ENCODE results near the gene PTPRCAP.
A peak's percentile ranks its signal among the peaks of the same experiment; 100 is the strongest.
"Not testable (repeated sequence)": the region's sequence is repeated elsewhere in the genome, so short reads cannot be mapped to it uniquely, and the experiment has no call there.

PTPRCAP gene

DNA sequence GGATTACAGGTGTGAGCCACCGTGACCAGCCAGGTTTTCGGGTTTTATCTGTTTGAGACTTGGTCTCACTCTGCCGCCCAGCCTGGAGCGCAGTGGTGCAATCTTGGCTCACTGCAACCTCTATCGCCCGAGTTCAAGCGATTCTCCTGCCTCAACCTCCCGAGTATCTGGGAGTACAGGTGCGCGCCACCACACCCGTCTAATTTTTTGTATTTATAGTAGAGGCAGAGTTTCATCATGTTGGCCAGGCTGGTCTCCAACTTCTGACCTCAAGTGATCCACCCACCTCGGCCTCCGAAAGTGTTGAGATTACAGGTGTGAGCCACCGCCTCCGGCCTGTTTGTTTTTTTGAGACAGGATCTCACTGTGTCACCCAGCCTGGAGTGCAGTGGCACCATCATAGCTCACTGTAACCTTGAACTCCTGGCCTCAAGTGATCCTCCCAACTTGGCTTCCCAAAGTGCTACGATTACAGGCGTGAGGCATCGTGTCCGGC, 10.1 kb downstream of the PTPRCAP start:
- not testable (repeated sequence) for DNase-seq (ENCODE audit: low read depth, low spot score)

DNA sequence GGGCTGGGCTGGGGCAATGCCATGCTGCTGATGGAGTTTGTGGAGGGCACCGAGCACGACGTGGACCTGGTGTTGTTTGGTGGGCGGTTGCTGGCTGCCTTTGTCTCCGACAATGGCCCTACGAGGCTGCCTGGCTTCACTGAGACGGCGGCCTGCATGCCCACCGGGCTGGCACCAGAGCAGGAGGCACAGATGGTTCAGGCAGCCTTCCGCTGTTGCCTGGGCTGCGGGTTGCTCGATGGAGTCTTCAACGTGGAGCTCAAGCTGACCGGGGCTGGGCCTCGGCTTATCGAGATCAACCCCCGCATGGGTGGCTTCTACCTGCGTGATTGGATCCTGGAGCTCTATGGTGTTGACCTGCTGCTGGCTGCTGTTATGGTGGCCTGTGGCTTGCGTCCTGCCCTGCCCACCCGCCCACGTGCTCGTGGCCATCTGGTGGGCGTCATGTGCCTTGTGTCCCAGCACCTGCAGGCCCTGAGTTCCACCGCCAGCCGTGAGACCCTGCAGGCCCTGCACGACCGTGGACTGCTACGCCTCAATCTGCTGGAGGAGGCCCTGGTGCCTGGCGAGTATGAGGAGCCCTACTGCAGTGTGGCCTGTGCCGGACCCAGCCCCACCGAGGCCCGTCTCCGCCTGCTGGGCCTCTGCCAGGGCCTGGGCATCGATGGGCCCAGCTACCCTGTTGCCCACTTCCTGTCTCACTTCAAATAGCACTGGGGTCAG, 13.4 kb downstream of the PTPRCAP start:
- no peak for DNase-seq (ENCODE audit: low read depth, low spot score)

DNA sequence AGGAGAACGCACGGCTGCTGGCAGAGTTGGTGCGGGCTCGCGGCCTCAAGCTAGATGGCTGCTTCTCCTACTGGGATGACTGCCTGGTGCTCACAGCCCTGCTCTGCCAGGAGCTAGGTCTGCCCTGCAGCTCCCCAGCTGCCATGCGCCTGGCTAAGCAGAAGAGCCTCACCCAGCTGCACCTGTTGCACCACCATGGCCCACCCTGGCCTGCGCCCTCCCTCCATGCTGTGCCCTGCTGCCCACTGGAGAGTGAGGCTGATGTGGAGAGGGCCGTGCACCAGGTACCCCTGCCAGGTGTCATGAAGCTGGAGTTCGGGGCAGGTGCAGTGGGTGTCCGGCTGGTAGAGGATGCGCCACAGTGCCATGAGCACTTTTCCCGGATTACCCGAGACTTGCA, 14.0 kb downstream of the PTPRCAP start:
- DNase-seq (ENCODE audit: low read depth, low spot score) = no peak

DNA sequence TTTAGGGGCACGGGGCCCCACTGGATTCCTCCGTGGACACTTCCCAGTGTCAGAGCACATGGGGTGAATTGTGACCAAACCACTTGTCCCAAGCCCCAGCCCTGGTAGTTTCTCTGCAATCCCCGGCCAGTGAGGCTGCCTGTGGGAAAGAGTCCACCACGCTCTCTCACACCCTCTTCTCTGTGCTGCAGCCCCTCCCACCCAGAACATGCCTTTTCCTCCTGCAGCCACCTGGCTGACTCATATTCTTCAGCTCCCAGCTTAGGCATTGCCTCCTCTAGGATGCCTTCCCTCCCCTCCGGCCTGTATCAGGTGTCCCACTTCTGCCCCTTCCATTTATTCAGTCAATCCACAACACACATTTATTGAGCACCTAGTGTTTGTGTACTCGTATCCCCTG, 14.6 kb downstream of the PTPRCAP start:
- DNase-seq (ENCODE audit: low read depth, low spot score) = no peak

DNA sequence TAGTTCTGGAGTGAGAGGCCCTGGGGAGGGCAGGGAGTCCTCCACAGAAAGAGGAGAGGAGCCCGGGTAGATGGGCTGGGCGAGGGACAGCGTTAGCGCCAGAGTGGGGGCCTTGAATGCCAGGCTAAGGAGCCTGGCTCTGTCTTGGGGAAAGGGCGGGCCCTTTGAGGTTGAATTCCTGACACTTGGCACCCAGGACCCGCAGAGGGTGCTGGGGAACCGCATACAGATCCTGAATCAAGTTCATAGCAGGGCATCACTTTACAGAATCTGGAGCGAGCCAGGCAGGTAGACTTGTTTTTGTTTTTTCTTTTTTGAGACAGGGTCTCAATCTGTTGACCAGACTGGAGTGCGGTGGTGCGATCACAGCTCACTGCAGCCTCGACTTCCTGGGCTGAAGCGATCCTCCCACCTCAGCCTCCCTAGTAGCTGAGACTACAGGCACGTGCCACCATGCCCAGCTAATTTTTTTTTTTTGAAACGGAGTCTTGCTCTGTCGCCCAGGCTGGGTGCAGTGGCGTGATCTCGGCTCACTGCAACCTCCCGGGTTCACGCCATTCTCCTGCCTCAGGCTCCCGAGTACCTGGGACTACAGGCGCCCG, 16.0 kb downstream of the PTPRCAP start:
- DNase-seq (ENCODE audit: low read depth, low spot score) = no peak

DNA sequence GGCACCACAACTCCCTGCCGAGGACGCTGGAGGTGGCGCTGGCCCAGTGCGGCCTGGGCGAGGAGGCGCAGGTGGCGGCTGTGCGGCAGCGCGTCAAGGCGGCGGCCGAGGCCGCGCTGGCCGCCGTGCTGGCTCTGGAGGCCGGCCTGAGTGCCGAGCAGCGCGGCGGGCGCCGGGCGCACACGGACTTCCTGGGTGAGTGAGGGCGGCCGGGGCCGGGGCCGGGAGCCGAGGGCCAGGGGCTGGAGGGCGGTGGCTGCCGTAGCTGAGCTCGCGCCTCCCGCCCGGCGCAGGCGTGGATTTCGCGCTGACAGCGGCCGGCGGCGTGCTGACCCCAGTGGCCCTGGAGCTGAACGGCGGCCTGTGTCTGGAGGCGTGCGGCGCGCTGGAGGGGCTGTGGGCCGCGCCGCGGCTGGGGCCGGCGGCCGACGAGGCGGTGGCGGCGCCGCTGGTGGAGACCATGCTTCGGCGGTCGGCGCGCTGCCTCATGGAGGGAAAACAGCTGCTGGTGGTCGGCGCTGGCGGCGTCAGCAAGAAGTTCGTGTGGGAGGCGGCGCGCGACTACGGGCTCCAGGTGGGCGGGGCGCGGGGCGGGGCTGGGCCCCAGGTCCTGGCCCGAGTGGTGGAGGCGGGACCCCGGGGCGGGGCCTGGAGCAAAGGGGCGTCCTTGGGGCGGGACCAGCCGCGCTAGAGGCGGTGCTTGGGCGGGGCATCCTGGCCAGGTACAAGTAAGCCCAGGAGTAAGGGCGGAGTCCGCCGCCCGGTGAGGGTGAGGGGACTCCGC, 16.6 kb downstream of the PTPRCAP start:
- peak; percentile 94 for DNase-seq (ENCODE audit: low read depth, low spot score)

DNA sequence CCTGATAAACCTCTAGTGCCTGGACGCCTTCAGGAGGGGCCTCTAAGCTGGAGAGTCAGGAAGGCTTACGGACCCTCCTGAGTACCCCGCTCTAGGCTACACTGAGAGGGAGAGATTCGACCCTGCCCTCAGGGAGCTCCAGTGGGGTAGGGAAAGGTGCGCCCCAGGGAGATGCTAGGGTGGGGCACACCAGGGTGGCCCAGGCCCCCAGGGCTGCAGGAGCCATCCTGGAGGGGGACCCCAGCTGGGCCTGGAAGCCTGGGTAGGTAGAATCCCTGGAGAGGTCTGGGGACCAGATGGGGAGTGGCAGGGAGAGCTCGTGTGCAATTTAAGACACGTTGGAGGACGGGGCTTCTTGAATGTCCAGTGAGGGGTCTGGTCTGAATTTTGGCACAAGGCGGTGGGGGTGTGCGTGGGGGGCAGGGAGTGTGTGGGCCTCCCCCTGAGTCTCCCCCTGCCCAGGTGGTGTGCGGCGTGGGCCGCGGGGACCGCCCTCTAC, 17.3 kb downstream of the PTPRCAP start:
- DNase-seq (ENCODE audit: low read depth, low spot score) = no peak

DNA sequence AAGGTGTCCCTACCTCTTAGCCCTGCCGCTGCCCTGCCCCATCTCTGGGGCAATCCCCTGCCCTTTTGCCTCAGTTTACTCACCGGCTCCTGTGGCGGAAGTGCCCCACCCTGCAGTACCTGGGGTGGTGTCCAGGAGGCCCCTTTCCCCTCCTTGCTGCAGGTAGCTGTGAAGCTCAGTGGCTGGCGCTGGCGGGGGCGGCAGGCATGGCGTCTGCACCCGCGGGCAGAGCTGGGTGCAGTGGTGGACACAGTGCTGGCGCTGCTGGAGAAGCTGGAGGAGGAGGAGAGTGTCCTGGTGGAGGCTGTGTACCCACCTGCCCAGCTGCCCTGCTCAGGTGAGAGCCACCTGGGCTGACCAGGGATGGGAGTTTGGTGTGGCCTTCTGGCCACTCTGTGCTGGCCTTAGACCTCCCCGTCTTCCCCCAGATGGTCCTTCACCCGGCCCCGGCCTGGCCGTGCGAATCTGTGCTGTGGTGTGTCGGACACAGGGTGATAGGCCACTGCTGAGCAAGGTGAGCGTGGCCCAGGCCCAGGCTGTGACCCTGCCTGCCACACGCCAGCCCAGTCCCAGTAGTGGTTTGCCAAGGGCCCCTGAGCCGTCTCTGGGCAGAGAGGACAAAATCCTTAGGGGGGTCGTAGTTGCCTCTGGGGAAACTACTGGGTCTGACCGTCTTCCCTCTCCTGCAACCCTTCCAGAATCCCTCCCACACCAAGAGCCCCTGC, 18.0 kb downstream of the PTPRCAP start:
- DNase-seq (ENCODE audit: low read depth, low spot score) = no peak

DNA sequence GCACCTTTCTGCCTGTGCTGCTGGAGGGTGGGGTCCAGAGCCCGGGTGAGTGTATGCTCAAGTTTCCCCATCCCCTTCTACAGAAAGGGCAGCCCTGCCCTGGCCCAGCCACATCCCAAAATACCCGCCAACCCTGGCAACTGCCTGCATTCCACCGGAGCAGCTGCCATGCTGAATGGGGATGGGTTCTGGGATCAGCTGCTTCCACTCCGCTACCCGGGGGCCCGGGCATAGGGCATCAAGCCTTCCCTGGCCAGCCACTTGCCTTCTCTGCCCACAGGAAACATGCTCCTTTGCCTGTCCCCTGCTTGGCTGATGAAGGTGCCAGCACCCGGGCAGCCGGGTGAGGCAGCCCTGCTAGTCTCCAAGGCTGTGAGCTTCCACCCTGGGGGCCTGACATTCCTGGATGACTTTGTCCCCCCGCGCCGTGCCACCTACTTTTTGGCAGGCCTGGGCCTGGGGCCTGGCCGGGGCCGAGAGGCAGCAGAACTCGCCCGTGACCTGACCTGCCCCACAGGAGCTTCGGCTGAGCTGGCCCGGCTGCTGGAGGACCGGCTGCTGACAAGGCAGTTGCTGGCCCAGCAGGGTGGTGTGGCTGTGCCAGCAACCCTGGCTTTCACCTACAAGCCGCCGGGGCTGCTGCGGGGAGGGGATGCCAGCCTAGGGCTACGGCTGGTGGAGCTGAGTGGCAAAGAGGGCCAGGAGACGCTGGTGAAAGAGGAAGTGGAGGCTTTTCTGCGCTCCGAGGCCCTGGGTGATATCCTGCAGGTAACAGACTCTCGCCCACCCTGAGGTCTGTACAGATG, 18.8 kb downstream of the PTPRCAP start:
- DNase-seq (ENCODE audit: low read depth, low spot score) = no peak

DNA sequence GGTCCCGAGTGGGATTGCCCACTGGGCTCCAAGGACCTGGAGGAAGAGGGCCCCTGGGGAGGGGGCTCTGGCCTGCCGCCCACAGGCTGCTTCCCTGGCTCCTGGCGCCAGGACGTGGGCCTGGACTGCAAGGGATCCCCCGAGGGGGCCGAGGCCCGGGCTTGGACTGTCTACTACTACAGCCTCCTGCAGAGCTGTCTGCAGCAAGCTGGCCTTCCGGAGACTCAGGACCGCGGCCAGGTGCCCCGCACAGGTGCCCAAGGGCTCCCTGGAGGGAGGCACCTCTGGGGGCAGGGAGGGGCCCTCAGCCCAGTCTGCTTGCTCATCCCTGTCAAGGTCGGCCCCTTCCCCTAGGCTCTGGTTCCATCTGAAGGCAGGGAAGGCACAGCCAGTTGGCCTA, 20.1 kb downstream of the PTPRCAP start:
- DNase-seq (ENCODE audit: low read depth, low spot score) = no peak

DNA sequence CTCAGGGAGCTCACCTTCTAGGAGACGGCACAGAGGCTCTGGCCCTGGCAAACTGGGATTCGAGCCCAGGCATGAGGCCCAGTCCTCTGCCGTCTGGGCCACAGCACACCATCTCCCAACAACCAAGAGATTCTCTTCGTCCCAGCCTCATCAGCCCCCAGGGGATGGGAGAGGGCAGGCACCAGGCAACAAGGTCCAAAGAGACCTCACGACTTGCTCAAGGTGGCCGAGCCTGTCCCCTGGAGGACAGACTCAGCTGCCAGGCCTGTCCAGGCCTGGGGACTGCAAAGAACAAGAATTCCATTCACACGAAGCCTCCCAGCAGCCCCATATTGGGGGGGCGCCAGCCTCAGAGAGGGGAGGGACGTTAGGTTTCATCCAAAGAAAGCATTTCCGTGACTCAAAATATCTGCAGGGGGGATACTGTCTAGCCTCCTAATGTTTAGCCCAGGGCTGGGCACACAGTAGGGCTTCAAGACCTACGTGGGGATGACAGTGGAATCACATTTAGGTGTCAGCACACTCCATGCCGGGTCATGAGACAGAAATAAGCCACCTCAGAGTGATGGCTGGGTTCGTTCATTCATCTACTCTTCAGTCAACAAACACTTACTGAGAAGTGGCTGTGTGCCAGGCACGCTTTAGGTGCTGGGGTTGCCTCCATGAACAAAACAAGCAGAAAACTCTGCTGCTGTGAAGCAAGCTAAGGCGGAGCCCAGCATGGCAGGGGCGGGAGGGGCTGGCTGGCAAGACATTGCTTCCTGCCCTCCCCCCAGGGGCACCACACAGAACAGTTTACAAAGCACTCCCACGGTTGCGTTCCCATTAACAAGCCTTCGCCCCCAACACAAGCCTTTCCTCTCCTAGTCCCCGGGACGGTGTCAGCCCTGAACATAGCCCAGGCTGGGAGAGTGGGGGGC, 20.8 kb downstream of the PTPRCAP start:
- DNase-seq (ENCODE audit: low read depth, low spot score) = peak; percentile 59

DNA sequence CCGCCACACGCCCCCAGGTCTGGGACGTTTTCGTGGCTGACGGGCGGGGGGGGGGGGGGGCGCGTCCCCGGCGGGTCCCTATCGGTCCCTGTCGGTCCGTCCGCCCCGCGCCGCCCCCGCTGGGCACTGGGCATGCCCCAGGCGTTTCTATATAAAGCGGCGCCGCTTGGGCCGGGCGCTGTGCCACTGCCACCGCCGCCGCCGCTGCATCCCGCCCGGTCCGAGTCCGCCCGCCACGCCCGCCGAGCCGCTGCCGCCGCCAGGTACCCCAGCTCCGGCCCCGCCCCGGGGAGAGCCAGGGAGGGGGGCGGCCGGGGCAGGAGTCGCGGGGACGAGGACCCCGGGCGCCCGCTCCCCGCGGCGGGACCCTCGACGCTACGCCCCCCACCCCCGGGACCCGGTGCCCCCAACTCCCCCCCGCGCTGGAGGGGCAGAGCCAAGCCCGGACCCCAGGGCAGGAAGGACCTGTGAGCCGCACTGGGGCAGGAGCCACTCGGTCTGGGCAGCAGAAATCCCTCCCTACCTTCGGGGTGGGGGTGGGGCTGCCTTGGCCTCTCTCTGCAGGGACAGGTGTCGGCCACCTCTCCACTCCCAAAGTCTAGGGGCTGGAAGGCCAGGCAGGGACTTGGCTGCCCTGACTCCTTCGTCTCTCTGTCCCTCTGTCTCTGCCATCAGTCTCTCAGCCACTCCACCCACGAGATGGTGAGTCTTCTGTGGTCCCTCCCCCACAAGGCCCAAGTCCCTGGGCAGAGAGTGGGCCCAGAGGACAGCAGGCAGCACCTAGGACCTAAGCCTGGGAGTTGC, 21.8 kb downstream of the PTPRCAP start, which contains the start of gene CARNS1:
CARNS1 (plus strand) TSS at position 178 of the 804 bp plus-strand sequence; CDS start at position 700, 522 bp downstream.
- no peak for DNase-seq (ENCODE audit: low read depth, low spot score)

DNA sequence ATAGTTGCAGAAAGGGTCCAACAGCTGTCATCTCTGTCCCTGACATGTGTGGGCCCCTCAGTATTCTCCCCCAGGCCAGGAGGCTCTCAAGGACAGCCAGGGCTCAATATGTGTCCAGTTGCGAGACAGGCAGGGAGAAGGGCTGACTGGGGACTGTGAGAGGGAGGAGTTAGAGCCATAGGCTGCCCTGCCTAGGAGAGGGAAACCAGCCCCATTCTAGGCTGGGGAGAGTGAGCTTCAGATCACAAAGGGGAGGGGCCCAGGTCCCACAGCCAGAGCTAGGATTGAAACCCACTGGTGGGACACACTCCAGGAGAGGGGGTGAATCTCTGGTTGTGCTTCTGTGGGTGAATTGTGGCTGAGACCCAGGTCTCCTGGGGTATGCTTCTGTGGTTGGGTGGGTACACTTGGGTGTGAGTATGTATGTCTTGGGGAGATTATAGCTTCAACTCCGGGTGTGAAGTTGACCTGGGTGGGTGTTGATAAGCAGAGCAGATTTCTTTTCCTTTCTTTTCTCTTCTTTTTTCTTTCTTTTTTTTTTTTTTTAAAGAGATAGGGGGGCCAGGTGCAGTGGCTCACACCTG, 24.1 kb downstream of the PTPRCAP start:
- no peak for DNase-seq (ENCODE audit: low read depth, low spot score)

DNA sequence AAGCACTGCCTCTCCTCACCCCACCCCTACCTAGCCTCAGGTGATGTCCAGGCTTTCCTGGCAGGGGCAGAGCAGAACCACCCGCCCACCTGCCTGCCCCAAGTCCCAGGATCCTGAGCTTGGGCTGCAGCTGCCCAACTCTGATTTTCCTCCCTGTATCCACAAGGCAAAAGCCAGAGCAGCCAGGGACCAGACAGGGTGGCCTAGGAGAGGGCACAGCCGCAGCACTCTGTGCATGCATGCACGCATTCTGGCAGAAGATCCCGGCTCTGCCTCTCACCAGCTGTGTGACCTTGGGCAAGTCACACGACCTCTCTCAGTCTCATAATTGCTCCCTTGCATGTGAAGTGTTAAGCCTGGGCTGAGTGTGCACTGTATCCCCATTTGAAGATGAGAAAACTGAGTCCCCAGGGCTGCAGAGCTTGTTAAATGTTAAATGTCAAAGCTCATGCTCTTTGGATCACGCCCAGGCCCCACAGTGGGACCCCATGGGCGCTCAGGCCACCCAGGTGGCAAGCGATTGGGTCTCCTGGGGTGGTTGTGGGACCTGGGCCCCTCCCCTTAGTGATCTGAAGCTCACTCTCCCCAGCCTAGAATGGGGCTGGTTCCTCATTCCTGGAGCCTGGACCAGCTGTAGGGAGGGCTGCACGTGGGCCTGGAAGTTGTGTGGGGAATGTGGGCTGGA, 24.8 kb downstream of the PTPRCAP start:
- DNase-seq (ENCODE audit: low read depth, low spot score) = no peak

DNA sequence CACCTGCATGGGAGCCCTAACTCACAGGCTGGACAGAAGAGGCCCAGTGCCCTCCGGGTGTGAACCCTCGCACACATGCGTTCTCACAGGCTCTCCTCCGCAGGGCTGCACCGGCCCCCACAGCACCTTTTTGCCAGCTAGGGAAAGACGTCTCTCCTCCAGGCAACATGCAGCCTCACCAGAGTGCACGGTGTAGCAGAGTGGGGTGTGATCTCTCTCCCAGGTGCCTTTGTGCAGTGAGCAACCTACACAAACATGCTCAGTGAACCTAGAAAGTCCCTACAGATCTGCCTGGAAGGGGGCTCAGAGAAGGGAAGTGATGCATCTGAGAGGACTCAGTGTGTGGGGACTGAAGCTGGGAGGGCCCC, 25.7 kb downstream of the PTPRCAP start:
- DNase-seq (ENCODE audit: low read depth, low spot score) = no peak

DNA sequence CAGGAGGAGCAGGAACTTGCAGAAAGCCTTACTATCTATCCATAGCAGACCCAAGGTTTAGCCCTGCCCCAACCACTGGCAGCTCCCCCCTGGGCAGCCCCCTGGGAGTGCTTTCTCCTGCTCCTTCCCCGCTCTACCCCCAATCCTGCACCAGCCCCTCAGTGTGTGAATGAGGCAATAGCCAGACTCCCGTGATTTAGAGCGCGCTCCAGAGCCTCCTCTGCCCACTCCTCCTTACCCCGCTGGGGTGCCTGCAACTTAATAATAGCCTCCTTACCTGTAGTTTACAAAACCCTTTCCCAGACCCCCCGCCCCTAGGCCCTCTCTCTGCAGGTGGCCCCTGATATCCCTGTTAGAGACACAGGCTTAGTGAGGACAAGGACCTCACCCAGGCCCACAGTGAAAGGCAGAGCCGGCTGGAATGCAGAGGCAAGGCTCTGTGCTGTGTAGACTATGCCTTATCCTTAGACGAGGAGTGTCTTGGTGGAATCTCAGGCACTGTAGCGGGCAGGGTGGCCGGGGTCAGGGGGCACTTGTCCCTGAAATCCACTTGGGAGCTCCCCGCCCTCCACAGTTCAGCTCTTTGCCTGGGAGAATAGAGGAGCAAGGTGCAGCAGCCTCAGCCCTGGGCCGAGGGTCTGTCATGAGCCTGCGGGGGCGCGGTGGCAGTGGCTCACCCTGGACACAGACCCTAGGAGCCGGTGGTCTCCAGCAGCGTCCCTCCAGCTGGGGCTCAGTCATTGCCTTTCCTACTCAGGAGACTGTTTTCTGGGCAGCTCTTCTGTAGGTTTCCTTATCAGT, 26.3 kb downstream of the PTPRCAP start:
- no peak for DNase-seq (ENCODE audit: low read depth, low spot score)

DNA sequence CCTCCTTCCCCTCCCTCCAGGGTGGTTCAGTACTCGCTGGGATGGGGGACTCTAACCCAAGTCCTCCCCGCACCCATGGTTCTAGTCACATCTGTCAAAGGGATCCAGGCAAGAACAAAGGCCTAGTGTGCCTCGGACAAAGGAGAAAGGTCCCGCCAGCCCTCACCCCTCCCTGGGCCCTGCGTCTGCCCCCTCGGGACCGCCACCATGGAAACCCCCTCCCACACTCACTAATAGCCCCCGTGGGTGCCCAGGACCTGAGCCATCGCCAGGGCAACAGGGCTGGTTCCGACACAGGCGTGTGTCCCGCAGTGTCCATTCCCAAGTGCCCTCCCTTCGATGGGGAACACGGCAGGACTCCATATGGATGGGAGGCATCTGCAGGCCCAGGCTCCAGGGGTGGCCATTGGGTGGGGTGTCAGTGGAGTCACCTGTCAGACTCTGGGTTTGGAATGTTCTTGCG, 27.1 kb downstream of the PTPRCAP start:
- DNase-seq (ENCODE audit: low read depth, low spot score) = no peak

Data from activated CD4-positive, CD25-positive, alpha-beta regulatory T cell treated with anti-CD3 and anti-CD28 coated beads, Interleukin-2, amount 50 U/mL, for 16 hours (primary cell).